Testis (tissue), 2 donors: ENCODE measurements around the gene VENTX.

Experiments
- CTCF ChIP-seq, 3 experiments: fragments of 450-650 bp in 2 of 3; fragments of 200-600 bp in 1 of 3; sonication (generic) in 1 of 3; IDR thresholded peaks; one replicate each; pipeline ENCODE4 v1.5.1; 2016 to 2019; ENCODE audit warnings: antibody characterized with exemption in 3 of 3, mild to moderate bottlenecking in 2 of 3, moderate library complexity in 1 of 3
- POLR2A ChIP-seq: fragments of 450-650 bp; IDR thresholded peaks from one replicate; pipeline ENCODE4 v1.6.1; 2017; ENCODE audit warnings: antibody characterized with exemption, mild to moderate bottlenecking, moderate library complexity

DNA sequence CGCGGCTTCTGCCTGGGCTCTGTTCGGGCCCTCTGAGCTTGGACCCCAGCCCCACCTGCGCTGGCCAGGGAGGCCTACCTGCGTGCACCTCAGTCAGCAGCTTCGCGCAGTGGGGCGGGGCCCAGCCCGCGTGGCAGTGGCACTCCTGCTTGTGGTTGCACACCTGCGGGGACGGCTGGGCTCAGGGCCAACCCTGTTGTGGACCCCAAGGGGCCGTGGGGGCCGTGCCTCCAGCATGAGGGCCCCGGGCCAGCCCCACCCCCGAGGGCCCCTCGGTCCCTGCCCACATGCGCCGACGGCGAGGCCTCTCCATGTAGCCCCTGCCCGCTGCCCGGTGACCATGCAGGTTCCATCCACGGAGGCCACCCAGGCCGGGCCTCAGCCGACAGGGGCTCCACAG lies 31.7 kb downstream of the VENTX start:
- no peak for TF ChIP-seq CTCF (IDR thresholded peaks at IDR 0.05)
- TF ChIP-seq POLR2A: no peak
